Activated CD4-positive, alpha-beta T cell treated with anti-CD3 and anti-CD28 coated beads for 24 hours (primary cell): Measurements from ENCODE around the gene PCNX4.

ENCODE experiments used
- DNase-seq, 2 donors: peaks; one replicate each; pipeline ENCODE4 v3.0.0-alpha.2; 2020; ENCODE audit warnings: low read depth in 2 of 2

PCNX4 gene

DNA sequence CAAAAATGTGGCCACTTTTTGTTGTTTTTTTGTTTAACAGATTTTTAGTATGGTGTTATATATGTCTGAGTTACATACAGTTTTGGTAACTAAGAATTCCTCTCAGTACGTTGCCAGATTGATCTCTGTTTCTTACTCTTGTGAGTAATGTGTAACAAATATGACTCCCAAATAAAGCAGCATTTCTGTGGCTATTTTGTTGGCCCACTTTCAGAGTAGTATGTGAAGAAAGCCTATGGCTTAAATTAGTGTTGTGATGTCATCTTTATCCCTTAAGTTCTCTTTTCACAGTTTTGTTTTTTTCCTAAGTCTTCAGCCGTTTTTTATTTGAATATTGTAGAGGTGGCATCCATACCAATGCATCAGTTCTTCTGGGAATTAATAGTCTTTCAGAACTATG, 10.7 kb downstream of the PCNX4 start:
- no peak for DNase-seq

GRCh38 chr14:60106339-60106738, 14.6 kb downstream of the PCNX4 start:
- DNase-seq: no peak

DNA sequence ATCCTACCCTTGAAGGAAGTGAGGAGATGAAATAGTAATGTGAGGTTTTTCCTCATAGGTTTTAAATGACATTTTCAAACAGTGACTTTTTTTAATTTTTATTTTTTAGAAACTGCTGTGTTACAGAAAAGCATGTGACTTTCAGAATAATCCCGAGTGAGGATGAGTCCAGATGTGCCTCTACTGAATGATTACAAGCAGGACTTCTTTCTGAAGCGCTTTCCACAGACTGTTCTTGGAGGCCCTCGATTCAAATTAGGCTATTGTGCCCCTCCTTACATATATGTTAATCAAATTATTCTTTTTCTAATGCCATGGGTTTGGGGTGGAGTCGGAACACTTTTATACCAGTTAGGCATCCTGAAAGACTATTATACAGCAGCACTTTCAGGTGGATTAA, 15.8 kb downstream of the PCNX4 start:
- DNase-seq: no peak

- DNase-seq: no peak
Measured at GRCh38 chr14:60111732-60112131, 20.0 kb downstream of the PCNX4 start.

DNA sequence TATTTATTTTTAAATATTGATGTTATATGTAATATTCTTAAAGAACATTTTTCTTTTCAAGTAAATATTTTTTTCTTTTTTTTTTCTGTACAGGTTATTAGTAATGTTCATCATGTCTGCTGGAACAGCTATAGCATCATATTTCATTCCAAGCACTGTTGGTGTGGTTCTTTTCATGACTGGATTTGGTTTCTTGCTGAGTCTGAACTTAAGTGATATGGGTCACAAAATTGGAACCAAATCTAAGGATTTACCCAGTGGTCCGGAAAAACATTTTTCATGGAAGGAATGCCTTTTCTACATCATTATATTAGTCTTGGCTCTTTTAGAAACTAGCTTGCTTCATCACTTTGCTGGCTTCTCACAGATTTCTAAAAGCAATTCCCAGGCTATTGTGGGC, 23.2 kb downstream of the PCNX4 start:
- no peak for DNase-seq

- DNase-seq: no peak
Measured at GRCh38 chr14:60116181-60116580, 24.5 kb downstream of the PCNX4 start.

GRCh38 chr14:60125918-60126317, 34.2 kb downstream of the PCNX4 start:
- DNase-seq: no peak

DNA sequence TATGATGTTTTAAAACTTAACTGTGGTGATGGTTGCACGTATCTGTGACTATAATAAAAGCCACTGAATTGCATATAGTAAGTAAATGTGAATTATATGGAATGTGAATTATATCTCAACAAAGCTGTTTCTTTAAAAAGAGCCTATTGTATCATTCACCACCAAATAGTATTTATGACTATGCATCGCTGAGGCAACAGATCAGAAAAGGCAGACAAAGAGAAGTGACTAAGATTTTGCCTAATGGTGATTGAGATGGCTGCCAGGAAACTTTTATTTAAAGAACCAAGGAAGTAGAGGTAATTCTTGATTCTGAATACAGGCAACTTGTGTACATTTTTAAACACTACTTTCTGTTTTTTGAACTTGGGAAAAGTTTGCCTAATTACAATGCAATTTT, 41.8 kb downstream of the PCNX4 start:
- DNase-seq: no peak

DNA sequence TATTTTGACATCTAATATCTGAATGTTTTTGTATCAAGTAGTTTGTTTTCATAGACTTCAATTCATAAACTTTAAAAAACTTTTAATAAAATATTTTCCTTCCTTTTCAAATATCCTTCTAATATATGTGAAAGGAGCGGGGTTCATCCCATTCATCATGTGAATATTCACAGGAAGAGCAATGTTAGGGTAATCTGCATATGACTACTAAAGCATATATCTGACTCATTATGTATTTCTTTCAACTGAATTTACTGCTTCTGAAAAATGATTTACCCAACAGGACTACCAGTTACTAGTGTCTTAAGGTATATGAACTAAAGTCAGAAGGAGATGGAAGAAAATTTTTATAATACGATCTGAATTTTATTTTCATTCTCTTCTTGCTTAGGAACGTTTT, 43.0 kb downstream of the PCNX4 start:
- no peak for DNase-seq

GRCh38 chr14:60151715-60152114, 60.0 kb downstream of the PCNX4 start:
- peak; percentile 24 to 33 for DNase-seq

DNA sequence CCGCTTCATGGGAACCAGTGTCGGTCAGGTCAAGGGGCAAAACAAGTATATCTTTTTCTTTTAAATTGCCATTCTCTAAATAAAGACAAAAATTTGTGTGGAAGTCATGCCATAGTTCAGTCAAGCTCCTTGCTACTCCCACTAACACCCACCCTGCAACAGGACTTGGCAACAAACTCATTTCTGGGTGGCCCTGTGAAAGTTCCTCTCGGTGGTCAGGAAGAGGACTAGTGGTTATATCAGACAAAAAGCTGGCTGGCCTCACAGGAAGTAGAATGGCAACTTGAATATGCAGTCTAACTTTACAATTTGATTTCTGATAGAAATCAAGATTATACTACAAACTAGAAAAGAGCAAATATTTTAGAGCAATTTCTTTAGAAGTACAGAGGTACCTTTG, 62.3 kb downstream of the PCNX4 start:
- no peak for DNase-seq

DNA sequence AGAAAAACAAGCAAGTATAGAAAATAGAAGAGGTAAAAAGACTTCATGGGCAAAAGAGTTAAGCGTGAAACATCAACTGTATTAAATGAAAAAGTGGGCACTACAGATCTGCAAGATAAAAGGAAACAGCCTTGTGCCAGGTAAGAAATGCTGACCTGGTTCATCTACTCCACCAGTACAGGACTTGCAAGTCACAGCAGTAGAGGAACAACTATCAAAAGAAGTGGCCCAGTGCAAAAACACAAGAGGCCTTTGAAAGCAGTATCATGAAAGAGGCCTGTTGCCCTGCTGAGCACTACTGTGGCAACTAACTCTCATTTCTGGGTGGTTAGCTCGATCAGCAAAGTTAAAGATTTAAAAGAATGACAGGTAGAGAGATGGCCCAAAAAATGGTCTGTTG, 62.9 kb downstream of the PCNX4 start:
- DNase-seq: no peak

- DNase-seq: no peak
Measured at GRCh38 chr14:60160422-60160821, 68.7 kb downstream of the PCNX4 start.

GRCh38 chr14:60161196-60162107, 69.7 kb downstream of the PCNX4 start:
- DNase-seq: no peak

- no peak for DNase-seq
Measured at GRCh38 chr14:60163693-60164092, 72.0 kb downstream of the PCNX4 start.

GRCh38 chr14:60164404-60164711, 72.6 kb downstream of the PCNX4 start:
- no peak for DNase-seq

DNA sequence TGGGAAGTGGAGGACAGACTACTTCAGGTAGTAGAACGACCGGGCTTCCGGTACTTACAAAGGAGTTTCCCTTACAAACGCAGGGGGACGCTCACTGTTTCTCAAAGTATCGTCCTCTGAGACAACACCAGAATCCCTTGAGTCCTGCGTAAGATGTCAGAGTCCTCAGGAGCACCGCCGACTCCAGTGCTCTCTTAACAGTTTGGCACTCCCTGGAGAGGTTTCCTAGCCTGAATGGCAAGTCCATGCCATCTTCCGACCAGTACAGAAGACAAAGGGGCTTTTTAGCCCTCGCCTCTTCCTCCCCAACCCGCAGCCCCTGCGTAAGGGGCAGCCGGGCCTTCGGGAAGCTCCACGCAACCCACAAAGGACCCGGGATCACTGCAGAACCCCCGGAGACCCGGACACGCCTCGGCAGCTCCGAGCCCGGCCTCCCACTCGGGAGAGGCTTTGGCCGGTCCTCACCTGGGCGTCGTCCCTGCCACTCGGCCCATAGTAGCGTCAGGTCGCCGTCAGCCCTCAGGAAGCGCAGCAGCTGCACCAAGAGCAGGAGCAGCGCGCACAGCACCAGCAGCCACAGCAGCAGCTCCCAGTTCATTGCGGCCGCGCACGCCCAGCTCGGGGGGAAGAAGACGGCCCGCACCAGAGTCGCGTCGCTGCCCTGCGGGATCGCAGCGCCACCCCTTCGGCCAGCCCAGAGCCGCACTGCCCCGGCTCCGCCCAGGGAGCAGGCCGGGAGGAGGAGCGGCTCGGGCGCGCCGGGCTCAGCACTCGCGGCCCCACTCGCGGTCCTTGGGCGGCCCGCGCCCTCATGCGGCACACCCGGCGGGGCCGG, 73.2 kb downstream of the PCNX4 start, which contains the start of gene DHRS7:
DHRS7 (minus strand) TSS at position 687 of the 835 bp plus-strand sequence; CDS start at position 598, 89 bp downstream.
- DNase-seq: peak; percentile 28 to 51

- no peak for DNase-seq
Measured at GRCh38 chr14:60165547-60165876, 73.8 kb downstream of the PCNX4 start.

DNA sequence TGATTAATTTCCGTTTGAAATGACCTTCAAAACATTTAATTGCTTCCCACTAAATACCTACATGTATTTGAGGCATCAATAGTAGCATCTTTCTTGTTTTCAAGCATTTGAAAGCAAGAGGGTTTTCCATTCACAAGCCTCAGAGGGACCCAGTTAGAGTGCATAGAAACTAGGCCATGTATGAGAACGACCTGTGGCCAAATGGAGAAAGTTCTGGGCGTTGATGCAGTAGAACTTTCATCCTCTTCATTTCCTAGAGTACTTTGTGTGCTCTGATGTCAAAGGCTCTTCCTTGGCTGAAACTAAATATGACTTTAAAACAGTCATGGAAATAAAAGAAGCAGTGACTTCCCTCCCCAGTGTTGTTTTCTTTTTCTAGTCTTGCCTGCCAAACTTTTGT, 74.4 kb downstream of the PCNX4 start:
- DNase-seq: no peak

- no peak for DNase-seq
Measured at GRCh38 chr14:60169722-60170121, 78.0 kb downstream of the PCNX4 start.

DNA sequence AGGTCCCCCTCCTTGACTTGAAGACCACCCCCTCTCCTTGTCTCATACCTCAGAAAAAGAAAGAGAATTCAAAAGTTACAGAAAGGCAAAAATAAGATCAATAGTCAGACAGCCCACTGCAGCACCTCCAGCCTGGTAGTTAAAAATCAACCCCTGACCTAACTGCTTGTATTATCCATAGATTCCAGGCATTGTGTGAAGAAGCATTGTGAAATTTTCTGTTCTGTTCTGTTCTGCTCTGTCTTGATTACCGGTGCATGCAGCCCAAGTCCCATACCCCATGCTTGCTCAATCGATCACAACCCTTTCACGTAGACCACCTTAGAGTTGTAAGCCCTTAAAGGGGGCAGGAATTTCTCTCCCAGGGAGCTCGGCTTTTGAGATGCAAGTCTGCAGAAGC, 79.2 kb downstream of the PCNX4 start:
- DNase-seq: no peak

GRCh38 chr14:60171690-60172089, 80.0 kb downstream of the PCNX4 start:
- DNase-seq: no peak
